CD4-positive, CD25-positive, alpha-beta regulatory T cell (primary cell): ENCODE data around the gene CDK5RAP2. TPM values are rescaled to one million over a fixed set of nuclear protein-coding genes. Genes with fewer than 3 reads are reported as not detected.

ENCODE experiments used
- ATAC-seq, 2 donors: fragments of 150-1000 bp; cut with Tn5 transposase; one replicate each; pipeline ENCODE4 v1.10.0; 2021; ENCODE audit warnings: low read depth in 2 of 2, moderate number of reproducible peaks in 2 of 2, moderate library complexity in 1 of 2
- DNase-seq, 3 donors: peaks; one replicate each; pipeline versions ENCODE4 v3.0.0 to v3.0.0-alpha.2; 2012 to 2022; ENCODE audit warnings: mixed read lengths in 1 of 3
- H3K27ac ChIP-seq: one replicate; pipeline ENCODE4 v1.7.0; 2013; ENCODE audit warnings: mild to moderate bottlenecking, low read length; ENCODE audit not compliant: insufficient read depth, poor library complexity, severe bottlenecking
- H3K27me3 ChIP-seq: one replicate; pipeline ENCODE4 v1.7.0; 2013; ENCODE audit warnings: low read length; ENCODE audit not compliant: control insufficient read depth, insufficient read depth
- H3K36me3 ChIP-seq: one replicate; pipeline ENCODE4 v1.7.0; 2013; ENCODE audit warnings: mild to moderate bottlenecking, low read length, moderate library complexity; ENCODE audit not compliant: control insufficient read depth, insufficient read depth
- H3K4me1 ChIP-seq: 2 replicates; pipeline ENCODE4 v1.7.0; 2013; ENCODE audit warnings: mild to moderate bottlenecking, low read length; ENCODE audit not compliant: insufficient read depth, control insufficient read depth, poor library complexity, severe bottlenecking
- H3K4me3 ChIP-seq: one replicate; pipeline ENCODE4 v1.7.0; 2013; ENCODE audit warnings: low read depth, mild to moderate bottlenecking, low read length, moderate library complexity
- H3K9me3 ChIP-seq, 2 experiments: 1 replicate in 1 of 2; 2 replicates in 1 of 2; pipeline ENCODE4 v1.7.0; 2013; ENCODE audit warnings: low read length in 2 of 2, mild to moderate bottlenecking in 1 of 2, moderate library complexity in 1 of 2; ENCODE audit not compliant: control insufficient read depth in 2 of 2
- H3K27ac Mint-ChIP-seq, 3 donors: one replicate each; pipeline ENCODE4 v1.8.0; 2020 to 2022; ENCODE audit warnings: mild to moderate bottlenecking in 3 of 3, mixed read lengths in 3 of 3, moderate library complexity in 2 of 3
- H3K27me3 Mint-ChIP-seq: one replicate; pipeline ENCODE4 v1.8.0; 2022; ENCODE audit warnings: mild to moderate bottlenecking, mixed read lengths
- H3K36me3 Mint-ChIP-seq: one replicate; pipeline ENCODE4 v1.8.0; 2020; ENCODE audit warnings: mixed read lengths
- H3K4me1 Mint-ChIP-seq, 4 donors: one replicate each; pipeline ENCODE4 v1.8.0; 2020 to 2022; ENCODE audit warnings: mixed read lengths in 4 of 4, mild to moderate bottlenecking in 1 of 4
- H3K4me3 Mint-ChIP-seq, 4 donors: one replicate each; pipeline ENCODE4 v1.8.0; 2020 to 2022; ENCODE audit warnings: mild to moderate bottlenecking in 4 of 4, mixed read lengths in 4 of 4, moderate library complexity in 3 of 4
- H3K9me3 Mint-ChIP-seq, 7 donors: one replicate each; pipeline ENCODE4 v1.8.0; 2020 to 2022; ENCODE audit warnings: mixed read lengths in 7 of 7, mild to moderate bottlenecking in 3 of 7, moderate library complexity in 2 of 7
- polyA plus RNA-seq, 4 donors: library from polyadenylated mRNA; unstranded; fragments of 300-500 nt; fragmentation: Illumina TruSeq; gene quantifications; one replicate each; pipeline ENCODE4 v1.2.3, GENCODE V29; 2021
- total RNA-seq: library from RNA; stranded (reverse); gene quantifications from one replicate; pipeline ENCODE4 v1.2.3, GENCODE V29; 2022

The CDK5RAP2 gene
- total and polyA plus RNA-seq, 5 donors from 2014 or later: 14.6 to 64.5 (median 16.9) TPM

DNA sequence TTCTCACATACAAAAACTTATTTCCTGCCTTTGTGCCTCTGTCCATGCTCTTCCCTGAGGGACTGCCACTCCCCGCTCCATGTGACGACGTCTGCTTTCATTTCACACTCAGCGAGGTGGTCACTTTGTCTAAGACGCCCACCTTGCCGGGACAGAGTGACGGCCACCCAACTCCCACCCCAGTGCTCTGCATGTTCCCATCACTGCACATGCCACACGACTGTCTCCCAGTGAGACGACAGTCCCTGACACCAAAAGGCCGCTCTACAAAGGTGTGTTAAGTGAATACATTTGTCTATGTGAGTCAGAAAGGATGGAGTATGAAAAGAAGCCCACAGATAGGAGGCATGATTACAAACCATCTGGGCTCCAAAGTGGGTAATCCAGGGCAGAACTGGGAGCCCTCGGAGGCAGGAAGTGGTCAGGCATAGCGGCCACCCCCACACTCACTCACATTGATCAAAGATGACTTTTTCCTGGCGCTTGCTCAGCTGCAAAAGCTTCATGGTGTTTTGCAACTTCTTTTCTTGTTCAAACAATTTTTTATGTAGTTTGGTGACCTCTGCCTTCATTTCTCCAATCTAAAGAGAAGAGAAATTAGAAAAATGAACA lies 185.8 kb downstream of the CDK5RAP2 start:
- no peaks in the 10 kb centered on the region for H3K27me3 Mint-ChIP-seq
- H3K36me3 ChIP-seq: peaks cover 90% of the 10 kb centered on the region
- no peaks in the 10 kb centered on the region for H3K9me3 Mint-ChIP-seq
- H3K4me3 Mint-ChIP-seq: peak overlapping the region in 1 of 4 donors; percentile 4
- H3K4me1 ChIP-seq: no peaks in the 10 kb centered on the region
- H3K4me1 Mint-ChIP-seq: peaks cover 6 to 16% (median 11%) of the 10 kb centered on the region in 4 donors
- DNase-seq (peak in 1 of 3 donors; percentile 39), ATAC-seq (peak in 1 of 2 donors; percentile 40)
- no peak overlapping the region for H3K4me3 ChIP-seq
- no peaks in the 10 kb centered on the region for H3K9me3 ChIP-seq
- H3K27me3 ChIP-seq: no peaks in the 10 kb centered on the region
- peaks cover 52% of the 10 kb centered on the region for H3K36me3 Mint-ChIP-seq
- H3K27ac ChIP-seq: no peak overlapping the region
- peak overlapping the region; percentile 58 to 89 (median 81) for H3K27ac Mint-ChIP-seq

DNA sequence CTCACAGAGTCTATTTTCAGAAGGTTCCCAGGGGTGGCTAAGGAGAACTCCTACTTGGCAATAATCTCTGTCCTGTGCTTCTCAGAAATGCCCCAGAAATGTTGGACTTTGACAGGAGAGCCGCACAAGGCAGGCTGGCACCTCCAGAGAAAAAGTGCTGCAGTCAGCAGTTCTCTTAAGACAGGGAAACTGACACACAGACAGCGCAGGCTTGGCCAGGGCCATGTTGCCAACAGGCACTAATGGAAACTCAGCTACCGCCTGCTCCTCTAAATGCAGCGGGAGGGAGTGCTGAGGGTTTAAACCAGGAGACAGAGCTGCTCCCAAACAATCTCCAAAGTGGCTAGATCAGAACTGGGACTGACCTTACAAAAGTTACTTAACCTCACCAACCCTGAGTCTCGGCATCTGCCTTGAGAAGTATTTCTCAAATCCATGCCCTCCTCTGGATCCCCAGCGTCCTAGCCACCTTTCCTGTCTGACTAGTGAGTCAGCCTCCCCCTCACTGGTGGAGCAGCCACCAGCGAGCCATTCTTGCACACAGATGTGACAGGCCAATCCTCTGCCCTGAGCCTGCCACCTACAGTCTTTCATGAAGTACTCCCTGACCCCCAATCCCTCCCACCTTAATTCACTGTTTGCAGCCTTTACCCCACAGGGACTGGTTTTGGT lies 186.4 kb downstream of the CDK5RAP2 start:
- H3K27me3 Mint-ChIP-seq: no peaks in the 10 kb centered on the region
- peak overlapping the region in 1 of 4 donors; percentile 4 for H3K4me3 Mint-ChIP-seq
- Histone ChIP-seq H3K27me3 (no peaks in the 10 kb centered on the region), H3K4me1 (no peaks in the 10 kb centered on the region), H3K27ac (no peak overlapping the region), H3K9me3 (no peaks in the 10 kb centered on the region), H3K36me3 (peaks cover 91% of the 10 kb centered on the region), H3K4me3 (no peak overlapping the region)
- H3K27ac Mint-ChIP-seq: peak overlapping the region; percentile 38 to 89 (median 81)
- no peaks in the 10 kb centered on the region for H3K9me3 Mint-ChIP-seq
- DNase-seq (no peak), ATAC-seq (no peak)
- H3K36me3 Mint-ChIP-seq: peaks cover 52% of the 10 kb centered on the region
- peaks cover 6 to 16% (median 11%) of the 10 kb centered on the region in 4 donors for H3K4me1 Mint-ChIP-seq

DNA sequence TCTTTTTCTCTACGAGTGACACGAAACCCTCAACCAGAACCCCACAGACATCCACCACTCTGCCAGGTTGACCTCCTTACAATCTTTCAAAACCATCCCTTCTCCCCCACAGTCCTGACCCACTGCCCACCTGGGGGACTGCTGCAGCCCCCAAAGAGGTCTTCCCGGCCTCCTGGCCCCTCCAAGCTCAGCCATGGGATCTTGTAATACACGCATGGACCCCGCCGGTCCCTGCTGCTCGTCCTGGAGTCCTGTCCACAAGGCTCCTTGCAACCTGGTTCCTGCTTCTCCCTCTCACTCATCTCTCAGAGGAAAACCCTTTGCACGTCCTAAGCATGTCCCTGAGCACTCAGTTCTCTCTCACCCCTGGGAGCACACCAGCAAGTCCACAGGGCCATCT lies 187.3 kb downstream of the CDK5RAP2 start:
- DNase-seq: no peak
- Histone ChIP-seq H3K27ac (no peak overlapping the region), H3K4me3 (no peak overlapping the region), H3K9me3 (no peaks in the 10 kb centered on the region), H3K4me1 (no peaks in the 10 kb centered on the region), H3K36me3 (peaks cover 91% of the 10 kb centered on the region), H3K27me3 (no peaks in the 10 kb centered on the region)
- no peaks in the 10 kb centered on the region for H3K9me3 Mint-ChIP-seq
- H3K27me3 Mint-ChIP-seq: no peaks in the 10 kb centered on the region
- peaks cover 6 to 16% (median 11%) of the 10 kb centered on the region in 4 donors for H3K4me1 Mint-ChIP-seq
- ATAC-seq: no peak
- H3K27ac Mint-ChIP-seq: peak overlapping the region in 1 of 3 donors; percentile 89
- H3K4me3 Mint-ChIP-seq: no peak overlapping the region
- H3K36me3 Mint-ChIP-seq: peaks cover 52% of the 10 kb centered on the region

DNA sequence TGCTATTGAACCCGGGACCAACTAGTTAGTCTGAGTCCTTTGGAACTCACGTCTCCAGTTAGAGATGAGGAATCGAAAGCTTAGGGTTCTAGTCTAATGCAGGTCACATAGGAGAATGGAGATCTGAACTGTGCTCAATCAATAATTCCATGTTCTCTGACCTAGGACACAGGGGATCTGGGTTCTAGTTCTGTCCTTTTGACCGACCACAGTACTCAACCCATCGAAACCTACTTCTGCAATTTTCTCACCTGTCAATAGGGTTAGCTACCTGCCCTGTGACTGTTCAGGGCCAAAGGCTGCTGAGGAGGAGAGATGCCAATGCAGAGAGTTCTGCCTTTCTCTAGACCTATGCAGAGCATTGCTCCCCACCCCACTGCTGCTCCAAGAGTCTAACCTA lies 187.7 kb downstream of the CDK5RAP2 start:
- no peak overlapping the region for H3K4me3 Mint-ChIP-seq
- no peaks in the 10 kb centered on the region for H3K9me3 Mint-ChIP-seq
- no peak overlapping the region for H3K4me3 ChIP-seq
- H3K4me1 Mint-ChIP-seq: peaks cover 6 to 16% (median 11%) of the 10 kb centered on the region in 4 donors
- H3K36me3 Mint-ChIP-seq: peaks cover 50% of the 10 kb centered on the region
- no peaks in the 10 kb centered on the region for H3K9me3 ChIP-seq
- ATAC-seq: no peak
- H3K27ac Mint-ChIP-seq: no peak overlapping the region
- H3K27ac ChIP-seq: no peak overlapping the region
- H3K27me3 ChIP-seq: no peaks in the 10 kb centered on the region
- DNase-seq: no peak
- no peaks in the 10 kb centered on the region for H3K27me3 Mint-ChIP-seq
- H3K4me1 ChIP-seq: no peaks in the 10 kb centered on the region
- peaks cover 86% of the 10 kb centered on the region for H3K36me3 ChIP-seq

DNA sequence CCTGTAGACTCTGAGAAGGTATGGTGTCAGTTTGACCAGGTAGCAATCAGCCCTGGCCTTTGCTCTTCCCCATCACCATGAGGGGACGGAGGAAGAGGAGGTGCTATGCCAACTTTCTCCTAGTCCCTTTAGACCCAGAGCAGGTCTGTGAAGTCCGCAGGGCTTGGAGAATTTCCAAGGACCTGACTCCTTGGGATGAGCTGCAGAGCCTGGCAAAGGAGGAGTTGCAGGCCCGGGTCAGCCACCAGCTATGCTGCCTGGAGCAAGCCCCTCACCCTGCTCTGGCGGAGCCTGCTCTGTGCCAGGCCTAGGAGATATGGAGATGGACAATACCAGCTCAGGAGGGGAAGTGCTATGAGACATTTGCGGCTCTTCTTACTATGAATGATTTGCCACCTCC lies 188.3 kb downstream of the CDK5RAP2 start:
- DNase-seq (no peak), ATAC-seq (no peak)
- peaks cover 49% of the 10 kb centered on the region for H3K36me3 Mint-ChIP-seq
- H3K27me3 Mint-ChIP-seq: no peaks in the 10 kb centered on the region
- no peak overlapping the region for H3K4me3 ChIP-seq
- H3K4me3 Mint-ChIP-seq: no peak overlapping the region
- H3K27me3 ChIP-seq: no peaks in the 10 kb centered on the region
- H3K9me3 ChIP-seq: no peaks in the 10 kb centered on the region
- no peak overlapping the region for H3K27ac Mint-ChIP-seq
- H3K27ac ChIP-seq: no peak overlapping the region
- peaks cover 81% of the 10 kb centered on the region for H3K36me3 ChIP-seq
- H3K4me1 Mint-ChIP-seq: peaks cover 6 to 16% (median 11%) of the 10 kb centered on the region in 4 donors
- H3K4me1 ChIP-seq: no peaks in the 10 kb centered on the region
- no peaks in the 10 kb centered on the region for H3K9me3 Mint-ChIP-seq

DNA sequence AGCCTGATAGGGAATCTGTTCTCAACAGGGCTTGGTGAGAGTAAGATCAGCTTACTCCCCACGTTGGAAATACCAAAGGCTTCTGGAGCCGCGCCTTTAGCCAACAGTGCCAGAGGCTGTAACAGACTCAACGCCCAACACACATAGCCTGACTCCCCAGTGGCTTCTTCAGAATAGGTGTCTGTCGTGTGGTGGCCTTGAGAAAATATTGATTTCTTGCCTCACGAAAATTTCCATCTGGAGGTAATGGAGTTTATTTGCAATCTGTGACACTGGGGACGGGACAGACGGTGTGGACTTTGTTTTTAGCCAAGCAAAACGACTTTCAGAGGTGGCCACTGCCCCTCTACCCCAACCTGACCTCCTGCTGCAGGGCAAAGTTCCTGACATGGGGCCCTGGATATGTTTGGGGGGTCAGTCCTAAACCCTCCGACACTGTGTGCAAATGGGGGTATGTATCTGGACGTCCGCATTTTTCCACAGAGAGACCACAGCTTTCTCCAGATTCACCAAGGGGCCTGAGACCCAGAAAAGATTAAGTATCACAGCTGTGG lies 189.3 kb downstream of the CDK5RAP2 start:
- Mint-ChIP-seq H3K4me3 (no peak overlapping the region), H3K27ac (no peak overlapping the region), H3K4me1 (peaks cover 6 to 12% (median 9%) of the 10 kb centered on the region in 4 donors), H3K36me3 (peaks cover 42% of the 10 kb centered on the region), H3K27me3 (no peaks in the 10 kb centered on the region), H3K9me3 (no peaks in the 10 kb centered on the region)
- Histone ChIP-seq H3K36me3 (peaks cover 76% of the 10 kb centered on the region), H3K27me3 (no peaks in the 10 kb centered on the region), H3K27ac (no peak overlapping the region), H3K9me3 (no peaks in the 10 kb centered on the region), H3K4me1 (no peaks in the 10 kb centered on the region), H3K4me3 (no peak overlapping the region)
- DNase-seq: no peak
- ATAC-seq: no peak

DNA sequence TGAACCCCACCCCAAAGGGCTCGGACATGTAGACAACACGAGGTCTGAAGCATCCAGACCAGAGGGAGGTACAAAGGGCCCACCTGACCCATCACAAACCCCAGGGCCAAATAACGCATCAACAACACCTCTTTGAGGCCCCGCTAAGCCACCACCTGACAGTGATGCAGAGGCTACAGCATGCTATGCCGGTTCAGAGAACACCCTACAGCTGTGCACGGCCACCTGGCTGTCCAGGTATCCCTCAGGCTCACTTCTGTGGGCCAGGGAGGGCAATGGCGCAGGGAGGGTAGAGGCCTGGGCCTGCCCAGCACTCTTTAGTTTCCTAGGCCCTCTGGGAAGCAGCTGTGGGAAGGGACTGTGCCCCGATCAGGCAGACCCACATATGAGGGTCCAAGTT lies 190.1 kb downstream of the CDK5RAP2 start:
- Histone ChIP-seq H3K9me3 (no peaks in the 10 kb centered on the region), H3K4me3 (no peak overlapping the region), H3K27ac (no peak overlapping the region), H3K36me3 (peaks cover 67% of the 10 kb centered on the region), H3K27me3 (no peaks in the 10 kb centered on the region), H3K4me1 (no peaks in the 10 kb centered on the region)
- H3K9me3 Mint-ChIP-seq: no peaks in the 10 kb centered on the region
- H3K36me3 Mint-ChIP-seq: peaks cover 46% of the 10 kb centered on the region
- no peaks in the 10 kb centered on the region for H3K27me3 Mint-ChIP-seq
- H3K27ac Mint-ChIP-seq: peak overlapping the region in 1 of 3 donors; percentile 79
- H3K4me1 Mint-ChIP-seq: peaks cover 5 to 10% (median 7%) of the 10 kb centered on the region in 4 donors
- no peak overlapping the region for H3K4me3 Mint-ChIP-seq
- DNase-seq (no peak), ATAC-seq (no peak)
